Activated CD4-positive, alpha-beta T cell treated with anti-CD3 and anti-CD28 coated beads, Interleukin-2, amount 50 U/mL, for 4 hours (primary cell): ENCODE measurements around the gene CGNL1.

Experiments used
- DNase-seq, 2 experiments: peaks; one replicate each; pipeline ENCODE4 v3.0.0-alpha.2; 2020

The CGNL1 gene

DNA sequence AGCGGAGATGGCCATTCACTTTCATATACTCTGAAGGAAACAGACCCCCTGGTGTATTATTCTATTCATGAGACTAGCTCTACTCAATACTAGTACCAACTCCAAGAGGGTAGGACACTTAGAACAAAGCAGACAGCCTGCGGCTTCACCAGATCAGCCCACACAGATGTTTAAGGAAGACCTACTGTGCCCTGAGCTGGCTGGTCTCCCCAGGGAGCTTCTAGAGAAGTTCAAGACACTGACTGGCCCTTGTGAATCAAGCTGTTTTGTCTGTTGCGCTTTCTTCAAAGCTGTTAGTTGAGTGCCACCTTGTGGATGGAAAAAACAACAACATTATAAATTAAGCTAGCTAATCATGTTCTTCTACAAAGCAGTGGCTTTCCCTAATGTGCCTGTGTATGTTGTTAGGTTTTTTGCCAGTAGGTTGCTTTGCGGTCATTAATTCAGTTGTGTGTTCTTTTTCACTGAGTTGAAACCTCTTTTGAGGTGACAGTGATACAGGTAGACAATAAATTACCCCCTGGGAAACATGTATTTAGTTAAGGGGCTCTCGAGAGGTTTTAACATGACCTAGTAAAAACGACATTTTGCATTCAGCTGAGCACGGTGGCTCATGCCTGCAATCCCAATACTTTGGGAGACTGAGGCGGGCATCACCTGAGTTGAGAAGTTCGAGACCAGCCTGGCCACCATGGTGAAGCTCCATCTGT lies 151.2 kb downstream of the CGNL1 start:
- no peak for DNase-seq

- no peak for DNase-seq
Measured at GRCh38 chr15:57528940-57529565, 152.7 kb downstream of the CGNL1 start.

- no peak for DNase-seq
Measured at GRCh38 chr15:57529748-57530147, 153.4 kb downstream of the CGNL1 start.

DNA sequence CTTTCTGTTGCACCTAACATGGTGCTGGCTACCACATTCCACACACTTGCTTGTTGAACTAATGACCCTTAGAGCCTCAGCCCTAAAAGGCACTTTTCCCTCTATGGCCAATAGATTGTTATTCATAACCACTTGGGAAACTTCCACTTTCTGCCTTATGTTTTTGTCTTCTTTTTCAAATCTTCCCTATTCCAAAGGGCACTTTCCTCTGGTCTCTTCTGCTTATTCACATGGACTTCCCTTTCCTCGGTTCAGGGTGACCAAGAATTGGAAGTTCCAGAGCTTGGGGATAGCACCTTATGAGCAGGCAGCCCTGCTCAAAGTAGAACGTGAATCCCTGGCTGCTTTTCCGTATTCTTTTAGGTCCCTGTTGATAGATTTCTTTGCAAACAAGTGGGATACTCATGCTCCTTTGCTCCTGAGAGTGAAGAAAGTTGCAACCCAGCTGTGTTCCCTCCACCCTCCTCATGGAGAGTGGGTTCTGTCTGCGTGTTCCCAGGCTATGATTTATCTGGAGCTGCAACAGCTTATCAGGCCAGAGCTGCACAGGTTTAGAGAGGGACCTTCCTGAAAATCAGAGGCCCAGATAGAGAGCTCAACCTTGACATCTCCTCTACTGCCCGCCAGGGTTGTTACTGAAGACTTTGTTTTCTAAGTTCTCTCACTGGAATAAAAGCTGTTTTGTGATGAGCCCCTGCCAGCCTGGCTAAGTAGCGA lies 156.6 kb downstream of the CGNL1 start:
- DNase-seq, result no peak

GRCh38 chr15:57533448-57533799 lies 157.1 kb downstream of the CGNL1 start:
- no peak for DNase-seq

GRCh38 chr15:57534281-57534680 lies 158.0 kb downstream of the CGNL1 start:
- no peak for DNase-seq

- DNase-seq, result no peak
Measured at GRCh38 chr15:57537072-57537471, 160.8 kb downstream of the CGNL1 start.

DNA sequence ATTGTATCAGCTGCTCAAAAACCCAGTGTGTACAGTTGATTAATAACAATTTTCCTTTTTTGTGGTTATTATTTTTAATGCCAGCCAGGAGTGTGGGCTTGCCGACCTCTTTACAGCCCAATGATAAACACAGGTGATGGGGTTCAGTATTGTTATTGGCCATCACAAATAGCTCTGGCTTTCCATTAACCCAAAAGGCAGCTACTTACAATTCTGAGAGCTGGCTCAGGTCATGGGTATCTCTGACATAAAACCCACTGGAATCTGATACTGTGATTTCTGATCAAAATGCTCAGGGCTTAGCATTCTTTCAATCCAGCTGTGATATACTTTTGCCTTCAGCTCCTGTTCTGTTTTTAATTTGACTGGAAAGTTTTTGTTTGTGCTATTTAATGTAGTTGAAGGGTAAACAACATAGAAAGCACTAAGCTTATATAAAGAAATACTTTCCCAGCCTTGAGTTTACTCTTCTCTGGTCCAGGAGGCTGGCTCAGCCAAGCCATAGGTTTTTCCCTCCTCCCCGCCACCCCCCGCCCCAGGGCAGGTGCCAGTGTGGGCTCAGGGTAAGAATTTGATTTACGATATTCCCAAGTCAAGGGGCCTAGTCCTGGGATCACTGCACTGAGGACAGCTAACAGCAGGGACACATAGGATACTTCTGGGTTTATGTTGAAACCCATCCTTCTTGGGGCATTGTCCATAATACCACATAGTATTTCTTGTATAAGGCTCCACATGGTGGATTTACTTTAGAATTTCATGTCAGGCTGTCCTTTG lies 161.4 kb downstream of the CGNL1 start:
- no peak for DNase-seq

GRCh38 chr15:57538265-57538529 lies 161.9 kb downstream of the CGNL1 start:
- DNase-seq, result no peak

- DNase-seq, result no peak
Measured at GRCh38 chr15:57538821-57539220, 162.5 kb downstream of the CGNL1 start.

DNA sequence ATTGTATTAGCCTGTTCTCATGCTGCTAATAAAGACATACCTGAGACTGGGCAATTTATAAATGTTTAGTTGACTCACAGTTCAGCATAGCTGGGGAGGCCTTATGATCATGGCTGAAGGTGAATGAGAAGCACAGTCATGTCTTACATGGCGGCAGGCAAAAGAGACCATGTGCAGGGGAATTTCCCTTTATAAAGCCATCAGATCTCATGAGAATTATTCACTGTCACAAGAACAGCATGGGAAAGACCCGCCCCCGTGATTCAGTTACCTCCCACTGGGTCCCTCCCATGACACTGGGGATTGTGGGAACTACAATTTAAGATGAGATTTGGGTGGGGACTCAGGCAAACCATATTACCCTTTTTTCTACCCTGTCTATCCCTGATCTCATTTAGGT lies 163.9 kb downstream of the CGNL1 start:
- no peak for DNase-seq

- no peak for DNase-seq
Measured at GRCh38 chr15:57540736-57541135, 164.4 kb downstream of the CGNL1 start.

DNA sequence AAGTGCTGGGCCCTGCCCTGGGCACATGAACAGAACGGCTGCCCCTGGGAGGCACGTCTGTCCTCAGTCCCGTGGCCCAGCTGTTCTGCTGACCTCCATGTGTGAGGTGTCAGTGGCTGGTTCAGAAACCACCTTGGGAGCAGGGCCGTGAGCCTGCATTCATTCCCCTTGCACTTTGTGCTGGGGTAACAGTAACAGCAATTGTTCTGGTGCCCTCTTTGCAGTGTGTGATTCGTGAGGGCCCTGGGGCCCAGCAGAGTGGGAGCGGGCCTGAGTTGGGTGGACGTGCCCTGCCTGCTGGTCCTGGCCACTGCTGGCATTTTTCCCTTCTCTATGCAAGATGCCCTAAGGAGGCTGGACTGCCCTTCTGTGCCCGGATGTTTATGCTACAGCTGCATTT lies 165.0 kb downstream of the CGNL1 start:
- no peak for DNase-seq

DNA sequence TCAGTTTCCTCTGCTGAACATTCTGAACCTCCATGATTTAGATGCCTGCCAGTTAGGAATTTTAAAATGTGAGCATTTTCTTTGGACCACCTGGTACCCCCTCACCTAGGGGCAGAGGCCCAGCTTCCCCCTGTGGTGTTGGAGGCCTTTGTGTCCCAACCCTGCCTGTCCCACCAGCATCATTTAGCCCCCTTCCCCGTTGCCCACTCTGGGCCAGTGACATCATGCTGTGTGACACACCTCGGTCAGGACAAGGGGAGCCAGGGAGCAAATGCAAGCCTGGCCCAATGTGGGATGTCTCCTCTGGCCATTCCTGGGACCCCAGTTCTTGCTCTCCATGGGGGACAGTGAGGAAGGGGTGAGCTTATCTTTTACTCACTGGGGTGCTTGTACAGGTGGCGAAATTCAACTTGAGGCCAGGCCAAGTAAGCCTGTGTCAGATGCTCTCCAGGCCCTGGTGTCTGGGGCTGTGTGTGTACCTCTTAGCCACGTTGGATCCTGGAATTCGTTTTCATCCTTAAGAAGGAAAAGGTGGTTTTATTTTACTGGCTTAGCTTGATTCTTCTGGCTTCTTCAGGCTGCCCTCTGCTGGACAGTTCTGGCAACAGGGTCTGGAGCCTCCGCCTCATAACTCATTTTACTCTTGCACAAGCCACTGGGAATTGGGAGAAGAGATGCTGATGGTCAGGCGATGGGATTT lies 165.7 kb downstream of the CGNL1 start:
- peak in 1 of 2 experiments; percentile 16 for DNase-seq

DNA sequence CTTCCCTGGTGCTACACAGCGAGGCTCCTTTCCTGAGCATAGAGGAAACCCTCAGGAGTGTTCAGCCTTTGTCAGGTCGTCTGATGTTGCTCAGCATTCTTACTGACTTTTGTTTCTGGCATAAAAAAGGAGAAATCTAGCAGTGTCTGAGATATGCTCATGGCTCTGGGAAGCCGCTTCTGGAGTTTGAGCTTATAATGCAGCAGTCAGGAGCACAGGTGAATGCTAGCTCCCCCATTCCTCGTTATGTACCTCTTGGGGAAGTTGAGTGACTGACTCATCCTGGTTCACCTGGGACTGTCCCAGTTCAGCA lies 166.2 kb downstream of the CGNL1 start:
- DNase-seq, result no peak

DNA sequence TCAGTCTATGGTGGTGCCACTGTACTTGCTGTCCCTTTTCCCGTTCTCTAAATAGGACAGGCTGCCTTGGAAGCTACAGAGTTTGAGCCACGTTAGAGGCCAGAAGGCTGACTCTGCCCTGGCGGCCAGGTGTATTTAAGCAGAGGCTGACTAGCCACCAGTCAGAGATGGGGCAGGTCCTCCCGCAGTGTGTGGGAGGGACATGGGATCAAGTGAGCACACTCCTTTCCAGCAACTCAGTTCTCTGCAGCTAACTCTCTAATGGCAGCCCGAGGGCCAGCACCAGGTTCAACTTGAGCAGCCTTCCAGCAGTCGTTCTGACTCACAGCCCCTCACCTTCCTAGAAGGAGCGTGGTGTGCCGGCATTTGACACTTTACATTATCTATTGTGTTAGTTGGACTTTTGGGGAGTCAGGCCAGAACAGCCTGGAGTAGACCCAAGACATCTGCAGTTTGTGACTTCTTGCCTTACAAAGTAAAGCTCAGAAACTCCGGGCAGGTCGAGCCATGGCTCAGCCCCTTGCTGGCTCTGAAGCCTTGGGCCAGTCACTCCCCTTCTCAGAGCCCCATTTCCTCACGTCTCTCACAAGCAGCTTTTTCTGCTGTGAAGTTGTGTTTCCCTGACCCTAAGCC lies 168.7 kb downstream of the CGNL1 start:
- DNase-seq, result no peak

DNA sequence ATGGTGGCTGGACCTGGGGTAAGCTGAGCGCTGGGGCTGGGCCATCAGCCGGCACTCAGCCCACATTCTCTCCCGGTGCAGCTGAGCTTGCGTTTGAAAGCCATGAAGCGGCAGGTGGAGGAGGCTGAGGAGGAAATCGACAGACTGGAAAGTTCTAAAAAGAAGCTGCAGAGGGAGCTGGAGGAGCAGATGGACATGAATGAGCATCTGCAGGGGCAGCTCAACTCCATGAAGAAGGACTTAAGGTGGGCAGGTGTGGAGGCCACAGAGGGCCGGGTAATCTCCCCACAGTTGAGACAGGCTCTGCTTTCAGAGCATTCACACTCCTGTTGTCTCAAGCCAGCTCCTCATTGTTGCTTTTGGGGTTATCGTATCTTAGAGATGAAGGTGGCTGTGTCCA lies 169.7 kb downstream of the CGNL1 start:
- no peak for DNase-seq

GRCh38 chr15:57547243-57547755 lies 171.0 kb downstream of the CGNL1 start:
- no peak for DNase-seq

DNA sequence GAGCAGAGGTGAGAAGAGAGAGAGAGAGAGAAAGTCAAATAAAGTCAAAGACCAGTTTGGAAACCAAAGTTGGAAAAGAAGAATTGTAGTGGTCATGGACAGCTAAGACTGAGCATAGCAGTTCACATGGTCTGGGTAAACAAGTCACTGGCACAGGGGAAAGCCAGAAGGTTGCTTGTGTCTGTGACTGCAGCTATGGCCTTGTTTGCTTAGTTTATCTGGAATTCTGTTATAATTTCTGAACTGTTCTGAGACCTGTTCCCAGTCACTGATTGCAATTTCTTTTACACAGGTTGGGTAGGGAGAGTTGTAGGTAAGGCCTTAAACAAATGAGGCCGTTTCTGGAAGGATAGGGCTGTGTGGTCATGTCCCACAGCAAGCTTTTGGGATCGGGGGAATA lies 172.0 kb downstream of the CGNL1 start:
- DNase-seq, result no peak

DNA sequence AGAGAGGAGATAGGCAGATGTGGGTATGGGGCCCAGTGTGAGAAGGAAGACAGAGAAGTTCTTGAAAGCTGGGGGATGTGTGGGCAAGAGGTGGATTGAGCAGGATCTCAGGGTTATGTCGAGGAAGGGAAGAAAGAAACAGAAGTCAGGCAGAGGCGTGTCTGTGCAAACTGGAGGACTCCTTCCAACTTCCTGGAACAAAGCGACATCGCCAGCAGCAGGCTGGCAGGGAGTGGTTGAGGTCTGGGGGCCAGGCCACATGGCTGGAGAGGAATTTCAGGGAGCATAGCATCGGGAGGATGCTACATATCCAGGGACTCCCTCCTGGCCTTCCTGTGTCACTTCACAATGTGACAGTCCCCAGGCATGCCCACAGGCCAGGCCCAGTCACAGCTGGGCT lies 172.5 kb downstream of the CGNL1 start:
- DNase-seq, result no peak

DNA sequence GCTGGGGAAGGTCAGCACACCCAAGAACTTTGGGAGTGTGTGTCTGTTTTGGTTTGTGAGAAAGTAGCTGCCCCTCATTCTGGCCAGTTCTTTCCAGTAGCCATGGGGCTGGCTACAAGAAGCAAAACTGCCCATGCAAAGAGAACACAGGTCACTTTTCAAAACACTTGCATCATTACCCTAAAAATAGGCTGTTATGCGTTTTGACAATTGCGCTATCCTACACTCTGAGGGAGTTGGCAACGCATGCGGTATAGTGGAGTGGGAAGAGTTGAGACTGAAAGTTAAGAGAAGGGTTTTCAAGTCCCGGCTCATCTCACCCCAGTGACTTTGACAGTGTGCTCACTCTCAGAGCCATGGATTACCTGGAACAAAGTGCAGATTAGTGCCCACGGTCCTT lies 173.6 kb downstream of the CGNL1 start:
- DNase-seq, result no peak

DNA sequence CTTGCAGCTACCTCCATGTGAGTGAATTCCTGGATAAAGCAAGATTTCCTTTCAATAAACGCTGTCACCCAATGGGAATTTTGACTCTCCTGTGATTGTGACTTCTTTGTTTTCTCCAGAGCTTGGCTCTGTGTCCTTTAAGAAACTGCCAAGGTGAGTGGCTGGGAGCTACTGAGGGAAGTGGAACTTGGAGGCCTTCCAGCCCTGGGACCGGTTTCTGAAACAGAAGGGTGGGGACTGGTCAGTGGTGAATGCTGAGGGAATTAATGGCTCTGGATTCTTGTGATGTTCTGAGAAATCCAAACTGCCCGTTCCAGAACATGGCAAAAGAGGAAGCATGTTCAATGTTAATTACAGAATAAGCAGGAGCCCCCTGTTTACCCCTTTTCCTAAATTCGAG lies 174.3 kb downstream of the CGNL1 start:
- DNase-seq, result no peak
